ENCODE measurements around the gene LHX4. TPM values are rescaled to one million over a fixed set of nuclear protein-coding genes. Genes with fewer than 3 reads are reported as not detected.
A peak's percentile ranks its signal among the peaks of the same experiment; 100 is the strongest.

Gene LHX4
- 2.1 TPM for total RNA-seq (ENCODE audit: unreplicated experiment)
- long read RNA-seq, partial matches to known transcripts, result 0 of 2 reads
- long read RNA-seq, other reads (novel, unspliced or antisense), result 2 of 2 reads

DNA sequence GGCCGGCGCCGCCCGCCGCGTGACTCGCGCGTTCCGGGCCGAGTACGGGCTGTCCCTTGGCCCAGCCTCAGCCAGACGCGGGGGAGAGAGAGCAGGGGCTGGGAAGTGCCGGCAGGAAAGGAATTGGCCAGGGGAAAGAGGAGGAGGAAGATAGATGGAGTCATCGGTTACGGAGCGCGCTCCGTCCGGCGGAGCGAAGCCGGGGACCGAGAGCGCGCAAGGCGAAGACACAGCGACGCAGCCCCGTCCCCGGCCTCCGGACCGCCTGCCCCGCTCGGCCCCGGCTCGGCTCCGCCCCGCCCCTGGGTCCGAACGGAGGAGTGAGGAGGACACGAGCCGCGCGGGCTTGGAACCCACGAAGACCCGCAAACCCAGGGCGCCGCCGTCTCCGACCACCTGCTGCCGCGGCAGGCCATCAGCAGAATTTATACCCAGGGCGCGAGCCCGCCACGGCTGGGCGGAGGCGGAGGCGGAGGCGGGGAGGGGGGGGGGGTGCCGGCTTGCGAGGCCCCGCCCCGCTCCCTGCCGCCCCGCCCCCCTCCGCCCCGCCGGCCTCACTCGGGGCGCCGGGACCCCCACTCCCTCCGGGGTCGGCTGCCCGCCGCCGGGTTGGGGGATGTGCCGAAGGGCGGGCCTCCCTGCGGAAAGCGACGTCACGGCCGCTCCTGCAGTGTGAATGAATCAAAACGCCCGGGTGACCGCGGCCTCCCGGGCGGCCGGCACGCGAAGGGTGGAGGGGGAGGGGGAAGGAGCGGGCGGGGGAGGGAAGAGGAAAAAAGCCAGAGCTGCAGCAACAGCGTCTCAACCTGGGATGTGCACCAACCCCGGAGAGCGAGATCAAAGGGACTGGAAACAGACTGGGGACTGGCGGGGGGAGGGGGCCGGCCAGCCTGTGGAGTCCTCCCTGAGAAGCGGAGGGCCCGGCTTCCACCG is at the start of gene LHX4:
LHX4 (plus strand) TSS at position 782 of the 933 bp plus-strand sequence. CDS start 266 bp downstream, outside the sequence.
- H3K27me3 Mint-ChIP-seq (ENCODE audit: unreplicated experiment), result peaks cover 21% of the 10 kb centered on the region
- TF ChIP-seq, protein P1, sequence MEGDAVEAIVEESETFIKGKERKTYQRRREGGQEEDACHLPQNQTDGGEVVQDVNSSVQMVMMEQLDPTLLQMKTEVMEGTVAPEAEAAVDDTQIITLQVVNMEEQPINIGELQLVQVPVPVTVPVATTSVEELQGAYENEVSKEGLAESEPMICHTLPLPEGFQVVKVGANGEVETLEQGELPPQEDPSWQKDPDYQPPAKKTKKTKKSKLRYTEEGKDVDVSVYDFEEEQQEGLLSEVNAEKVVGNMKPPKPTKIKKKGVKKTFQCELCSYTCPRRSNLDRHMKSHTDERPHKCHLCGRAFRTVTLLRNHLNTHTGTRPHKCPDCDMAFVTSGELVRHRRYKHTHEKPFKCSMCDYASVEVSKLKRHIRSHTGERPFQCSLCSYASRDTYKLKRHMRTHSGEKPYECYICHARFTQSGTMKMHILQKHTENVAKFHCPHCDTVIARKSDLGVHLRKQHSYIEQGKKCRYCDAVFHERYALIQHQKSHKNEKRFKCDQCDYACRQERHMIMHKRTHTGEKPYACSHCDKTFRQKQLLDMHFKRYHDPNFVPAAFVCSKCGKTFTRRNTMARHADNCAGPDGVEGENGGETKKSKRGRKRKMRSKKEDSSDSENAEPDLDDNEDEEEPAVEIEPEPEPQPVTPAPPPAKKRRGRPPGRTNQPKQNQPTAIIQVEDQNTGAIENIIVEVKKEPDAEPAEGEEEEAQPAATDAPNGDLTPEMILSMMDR (IDR thresholded peaks at IDR 0.05; ENCODE audit: partially characterized antibody, unreplicated experiment), result no peak
- DNase-seq, result peak; percentile 56
- H3K27ac Mint-ChIP-seq (ENCODE audit: unreplicated experiment), result no peak within 1 kb of the TSS
- peak within 1 kb of the TSS; percentile 75 for H3K4me3 Mint-ChIP-seq (ENCODE audit: unreplicated experiment)
- H3K36me3 Mint-ChIP-seq (ENCODE audit: unreplicated experiment), result no peaks in the 10 kb centered on the region
- H3K9me3 Mint-ChIP-seq (ENCODE audit: unreplicated experiment), result peaks cover 10% of the 10 kb centered on the region
- peaks cover 15% of the 10 kb centered on the region for H3K4me1 Mint-ChIP-seq (ENCODE audit: low read depth, unreplicated experiment)

DNA sequence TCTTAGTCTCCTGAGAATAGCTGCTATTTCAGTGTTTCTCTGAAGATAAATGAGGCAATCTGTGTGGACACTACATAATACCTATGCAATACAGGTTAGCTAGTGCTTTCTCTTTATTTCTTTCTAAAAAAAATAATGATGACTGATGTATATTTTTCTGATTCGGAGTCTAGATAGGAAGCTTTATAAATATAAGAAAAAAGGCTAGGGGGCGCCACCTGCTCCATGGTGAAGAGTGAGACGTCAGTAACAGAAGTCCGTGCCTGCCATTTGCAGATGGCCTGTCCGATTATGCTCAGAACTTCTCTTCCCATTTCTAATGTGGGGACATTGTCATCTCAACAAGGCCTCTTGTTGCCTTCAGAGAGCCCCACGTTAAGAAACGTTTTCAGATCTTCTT is 49.0 kb upstream of the LHX4 start:
- no peaks in the 10 kb centered on the region for H3K36me3 Mint-ChIP-seq (ENCODE audit: unreplicated experiment)
- peaks cover 25% of the 10 kb centered on the region for H3K4me1 Mint-ChIP-seq (ENCODE audit: low read depth, unreplicated experiment)
- no peak overlapping the region for H3K27ac Mint-ChIP-seq (ENCODE audit: unreplicated experiment)
- H3K4me3 Mint-ChIP-seq (ENCODE audit: unreplicated experiment), result no peak overlapping the region
- peaks cover 4% of the 10 kb centered on the region for H3K9me3 Mint-ChIP-seq (ENCODE audit: unreplicated experiment)
- DNase-seq, result peak; percentile 43
- TF ChIP-seq, protein P1 (IDR thresholded peaks at IDR 0.05; ENCODE audit: partially characterized antibody, unreplicated experiment), result peak; percentile 67
- peaks cover 5% of the 10 kb centered on the region for H3K27me3 Mint-ChIP-seq (ENCODE audit: unreplicated experiment)

DNA sequence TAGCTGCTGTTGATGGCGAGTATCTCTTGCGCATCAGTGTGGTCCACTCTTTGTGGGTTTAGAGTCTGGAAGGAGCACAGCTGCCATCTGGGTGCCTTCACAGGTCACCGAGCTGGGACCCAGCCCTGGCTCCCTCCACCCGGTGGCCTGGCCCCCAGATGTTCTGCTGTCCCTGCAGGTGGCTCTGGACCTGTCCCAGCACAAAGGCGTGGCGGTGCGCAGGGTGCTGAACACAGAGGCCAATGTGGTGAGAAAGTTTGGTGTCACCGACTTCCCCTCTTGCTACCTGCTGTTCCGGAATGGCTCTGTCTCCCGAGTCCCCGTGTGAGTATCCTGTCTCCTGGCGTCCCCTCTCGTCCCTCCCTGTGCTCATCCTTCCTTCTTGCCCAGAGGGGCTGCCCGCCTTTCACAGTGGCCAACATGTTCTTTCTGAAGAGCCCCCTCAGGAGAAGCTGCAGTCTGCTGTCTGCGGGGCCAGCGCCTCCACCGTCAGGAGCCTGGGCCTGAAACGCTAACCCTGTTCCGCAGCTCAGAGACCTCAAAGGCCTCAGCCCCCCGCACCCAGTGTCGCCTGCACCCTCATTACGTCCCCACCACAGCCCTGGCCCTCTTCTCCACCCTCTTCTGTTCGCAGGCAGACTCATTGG is 47.9 kb upstream of the LHX4 start:
- Mint-ChIP-seq H3K4me3 (ENCODE audit: unreplicated experiment) (no peak overlapping the region), H3K27ac (ENCODE audit: unreplicated experiment) (peak overlapping the region; percentile 59), H3K4me1 (ENCODE audit: low read depth, unreplicated experiment) (peaks cover 18% of the 10 kb centered on the region), H3K36me3 (ENCODE audit: unreplicated experiment) (no peaks in the 10 kb centered on the region), H3K27me3 (ENCODE audit: unreplicated experiment) (peaks cover 8% of the 10 kb centered on the region), H3K9me3 (ENCODE audit: unreplicated experiment) (peaks cover 2% of the 10 kb centered on the region)
- TF ChIP-seq, protein P1 (IDR thresholded peaks at IDR 0.05; ENCODE audit: partially characterized antibody, unreplicated experiment), result no peak
- peak; percentile 14 for DNase-seq

DNA sequence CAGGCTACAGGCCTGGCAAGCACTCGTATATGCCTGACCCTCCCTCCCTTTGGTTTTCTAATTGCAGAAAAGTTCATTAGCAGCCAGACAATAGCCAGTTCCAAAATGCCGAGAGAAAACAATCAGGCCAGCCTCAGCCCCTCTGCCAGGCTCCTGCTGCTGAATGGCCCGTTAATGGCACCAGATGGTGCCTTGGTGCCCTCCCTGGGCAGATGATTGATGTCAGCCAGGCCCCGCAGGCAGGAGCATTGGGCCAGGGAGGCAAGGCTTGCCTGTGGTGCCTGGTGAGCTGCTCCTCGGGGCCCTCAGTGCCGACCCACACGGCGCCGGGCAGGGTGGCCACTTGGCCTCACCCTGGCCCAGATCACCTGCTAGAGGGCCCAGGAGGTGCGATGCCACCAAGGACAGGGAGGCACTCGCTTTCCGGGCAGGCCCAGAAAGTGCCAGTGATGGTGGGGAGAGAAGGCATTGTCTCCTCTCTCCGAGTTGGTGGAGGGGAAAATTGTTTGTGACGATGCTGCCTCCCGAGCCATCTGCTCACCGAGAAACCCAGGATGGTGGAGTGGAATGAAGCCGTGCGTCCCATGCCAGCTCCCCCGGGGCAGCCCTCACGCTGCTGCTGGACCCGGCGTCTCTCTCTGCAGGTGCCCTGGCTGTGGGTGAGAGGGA is 47.3 kb upstream of the LHX4 start:
- Mint-ChIP-seq H3K4me3 (ENCODE audit: unreplicated experiment) (no peak overlapping the region), H3K27ac (ENCODE audit: unreplicated experiment) (peak overlapping the region; percentile 59), H3K4me1 (ENCODE audit: low read depth, unreplicated experiment) (peaks cover 18% of the 10 kb centered on the region), H3K9me3 (ENCODE audit: unreplicated experiment) (peaks cover 3% of the 10 kb centered on the region), H3K27me3 (ENCODE audit: unreplicated experiment) (peaks cover 8% of the 10 kb centered on the region), H3K36me3 (ENCODE audit: unreplicated experiment) (no peaks in the 10 kb centered on the region)
- TF ChIP-seq, protein P1 (IDR thresholded peaks at IDR 0.05; ENCODE audit: partially characterized antibody, unreplicated experiment), result no peak
- peak; percentile 13 for DNase-seq

Measured in glutamatergic neuron (in vitro differentiated cells).